Lower lobe of right lung (tissue), 2 donors: Measurements from ENCODE around the gene ZBTB46. TPM values are rescaled to one million over a fixed set of nuclear protein-coding genes. Genes with fewer than 3 reads are reported as not detected.

Source experiments
- ATAC-seq, 2 donors: fragments of 200-7000 bp; cut with Tn5 transposase; one replicate each; pipeline ENCODE4 v1.9.1; 2020 to 2022; ENCODE audit warnings: mild to moderate bottlenecking in 2 of 2, moderate library complexity in 2 of 2
- DNase-seq: peaks from one replicate; pipeline ENCODE4 v3.0.0-alpha.2; 2020
- H3K27ac ChIP-seq: fragments of 200-600 bp; one replicate; pipeline ENCODE4 v1.8.0; 2022
- H3K27me3 ChIP-seq: fragments of 200-600 bp; one replicate; pipeline ENCODE4 v1.8.0; 2022; ENCODE audit warnings: low read depth
- H3K36me3 ChIP-seq: fragments of 200-600 bp; one replicate; pipeline ENCODE4 v1.8.0; 2022; ENCODE audit warnings: mild to moderate bottlenecking
- H3K4me1 ChIP-seq: fragments of 200-600 bp; one replicate; pipeline ENCODE4 v1.8.0; 2022
- H3K4me3 ChIP-seq: fragments of 200-600 bp; one replicate; pipeline ENCODE4 v1.8.0; 2022; ENCODE audit warnings: mild to moderate bottlenecking
- H3K9me3 ChIP-seq: fragments of 200-600 bp; one replicate; pipeline ENCODE4 v1.8.0; 2022
- CTCF ChIP-seq: fragments of 200-600 bp; IDR thresholded peaks from one replicate; pipeline ENCODE4 v1.8.0; 2022; ENCODE audit warnings: antibody characterized with exemption, mild to moderate bottlenecking
- intact Hi-C: fragments of 100-400 bp; cut with DNase I; formaldehyde crosslinking; loops from one replicate; pipeline ENCODE4 v1.11.0; 2022
- total RNA-seq: library from RNA; stranded (reverse); fragmentation: NEBNext Ultra II Directional; extraction: Animal tissue kit (Norgen Biotek cat#: 25700); gene quantifications from one replicate; pipeline ENCODE4 v1.2.1, GENCODE V29; 2021
- donor health status: DM: no; HTN: yes; CAD: no; lungs with severe emphysema.

The ZBTB46 gene
- total RNA-seq, 1 donor from 2014 or later: 9.9 TPM

- Histone ChIP-seq H3K9me3 (no peaks in the 10 kb centered on the region), H3K27me3 (no peaks in the 10 kb centered on the region), H3K4me3 (no peak overlapping the region), H3K4me1 (no peaks in the 10 kb centered on the region), H3K27ac (no peak overlapping the region), H3K36me3 (peaks cover 13% of the 10 kb centered on the region)
- DNase-seq (no peak), ATAC-seq (no peak)
- no peak for TF ChIP-seq CTCF
- intact Hi-C loops: no loop called here
Observed at GRCh38 chr20:63749597-63750508, 81.2 kb downstream of the ZBTB46 start.

GRCh38 chr20:63748934-63749270, 82.2 kb downstream of the ZBTB46 start:
- H3K36me3 ChIP-seq: peaks cover 15% of the 10 kb centered on the region
- no peaks in the 10 kb centered on the region for H3K9me3 ChIP-seq
- H3K4me1 ChIP-seq: no peaks in the 10 kb centered on the region
- H3K27ac ChIP-seq: no peak overlapping the region
- no peak for TF ChIP-seq CTCF
- DNase-seq (no peak), ATAC-seq (no peak)
- intact Hi-C loops: no loop called here
- H3K4me3 ChIP-seq: no peak overlapping the region
- no peaks in the 10 kb centered on the region for H3K27me3 ChIP-seq

GRCh38 chr20:63748070-63748933, 82.8 kb downstream of the ZBTB46 start:
- H3K36me3 ChIP-seq: peaks cover 21% of the 10 kb centered on the region
- DNase-seq: no peak
- intact Hi-C loops: no loop called here
- H3K9me3 ChIP-seq: no peaks in the 10 kb centered on the region
- ATAC-seq: no peak
- no peaks in the 10 kb centered on the region for H3K27me3 ChIP-seq
- no peaks in the 10 kb centered on the region for H3K4me1 ChIP-seq
- no peak overlapping the region for H3K27ac ChIP-seq
- no peak for TF ChIP-seq CTCF
- no peak overlapping the region for H3K4me3 ChIP-seq

GRCh38 chr20:63747622-63748069, 83.4 kb downstream of the ZBTB46 start:
- intact Hi-C loops: no loop called here
- no peak for DNase-seq

More at GRCh38 chr20:63747622-63748069, 83.4 kb downstream of the ZBTB46 start:
- no peaks in the 10 kb centered on the region for H3K9me3 ChIP-seq
- H3K4me1 ChIP-seq: no peaks in the 10 kb centered on the region
- no peak for ATAC-seq
- H3K4me3 ChIP-seq: no peak overlapping the region
- peaks cover 26% of the 10 kb centered on the region for H3K36me3 ChIP-seq
- no peaks in the 10 kb centered on the region for H3K27me3 ChIP-seq
- H3K27ac ChIP-seq: no peak overlapping the region
- TF ChIP-seq CTCF: no peak
